DND-41 (cell line): ENCODE results near the gene ERAP2.

Source experiments
- CTCF ChIP-seq: IDR thresholded peaks from 2 replicates; pipeline ENCODE4 v1.5.1; 2012; ENCODE audit warnings: borderline replicate concordance, low read length, moderate library complexity, mild to moderate bottlenecking; ENCODE audit not compliant: poor library complexity, severe bottlenecking; ENCODE audit errors: extremely low read depth
- EZH2 ChIP-seq: IDR thresholded peaks from 3 replicates; pipeline ENCODE4 v1.6.1; 2012; ENCODE audit warnings: borderline replicate concordance, low read depth, mild to moderate bottlenecking, moderate library complexity, low read length, inconsistent platforms; ENCODE audit not compliant: severe bottlenecking

- TF ChIP-seq CTCF (no peak), EZH2 (no peak)
These were observed 19.9 kb upstream of the ERAP2 start for GRCh38 chr5:96856371-96856770.
